ENCODE results near the gene CACNG4.

DNA sequence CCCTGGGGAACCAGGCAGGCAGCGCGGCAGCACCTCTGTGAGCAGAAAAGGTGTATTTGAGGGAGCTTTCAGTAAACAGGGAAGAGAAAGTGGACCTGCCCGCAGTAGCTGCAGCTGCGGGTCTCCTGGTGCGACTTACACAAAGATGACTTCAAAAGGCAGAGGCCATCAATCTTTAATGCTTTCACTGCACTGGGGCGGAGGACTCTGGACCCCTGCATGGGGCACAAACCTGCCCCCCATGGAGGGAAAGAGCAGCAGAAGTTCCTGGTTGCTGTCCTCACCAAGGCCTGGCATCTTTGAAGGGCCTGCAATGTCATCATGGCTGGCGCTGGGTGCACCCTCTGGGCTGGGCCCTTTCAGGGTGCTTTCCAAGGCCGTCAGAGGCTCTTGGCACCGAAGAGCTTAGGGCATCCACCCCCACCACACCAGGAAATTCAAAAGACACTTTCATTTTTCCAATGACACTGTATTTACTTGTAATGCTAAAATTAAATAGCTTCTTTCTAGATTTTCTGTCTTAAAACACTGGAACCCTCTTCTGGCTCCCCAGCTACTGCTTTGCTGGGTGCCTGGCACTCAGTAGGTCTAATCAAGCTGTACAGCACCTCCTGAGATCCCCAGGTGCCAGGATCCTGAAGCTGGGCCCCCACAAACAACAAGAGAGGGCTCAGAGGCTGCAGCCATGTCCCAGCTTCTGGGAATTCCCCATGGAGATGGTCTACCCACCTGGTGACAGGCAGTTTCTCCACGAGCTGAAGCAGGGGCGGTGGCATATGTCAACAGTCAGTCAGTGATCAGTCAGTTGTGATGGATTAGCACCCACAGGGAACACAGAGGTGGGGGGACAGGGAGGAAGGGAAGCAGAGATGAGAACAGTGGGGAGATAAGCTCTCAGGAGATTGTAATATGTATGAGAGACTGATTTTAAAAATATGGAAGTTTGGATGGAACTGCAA, 77.7 kb downstream of the CACNG4 start:
- TF ChIP-seq, protein P1, sequence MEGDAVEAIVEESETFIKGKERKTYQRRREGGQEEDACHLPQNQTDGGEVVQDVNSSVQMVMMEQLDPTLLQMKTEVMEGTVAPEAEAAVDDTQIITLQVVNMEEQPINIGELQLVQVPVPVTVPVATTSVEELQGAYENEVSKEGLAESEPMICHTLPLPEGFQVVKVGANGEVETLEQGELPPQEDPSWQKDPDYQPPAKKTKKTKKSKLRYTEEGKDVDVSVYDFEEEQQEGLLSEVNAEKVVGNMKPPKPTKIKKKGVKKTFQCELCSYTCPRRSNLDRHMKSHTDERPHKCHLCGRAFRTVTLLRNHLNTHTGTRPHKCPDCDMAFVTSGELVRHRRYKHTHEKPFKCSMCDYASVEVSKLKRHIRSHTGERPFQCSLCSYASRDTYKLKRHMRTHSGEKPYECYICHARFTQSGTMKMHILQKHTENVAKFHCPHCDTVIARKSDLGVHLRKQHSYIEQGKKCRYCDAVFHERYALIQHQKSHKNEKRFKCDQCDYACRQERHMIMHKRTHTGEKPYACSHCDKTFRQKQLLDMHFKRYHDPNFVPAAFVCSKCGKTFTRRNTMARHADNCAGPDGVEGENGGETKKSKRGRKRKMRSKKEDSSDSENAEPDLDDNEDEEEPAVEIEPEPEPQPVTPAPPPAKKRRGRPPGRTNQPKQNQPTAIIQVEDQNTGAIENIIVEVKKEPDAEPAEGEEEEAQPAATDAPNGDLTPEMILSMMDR (IDR thresholded peaks at IDR 0.05; ENCODE audit: insufficient read depth, low read depth, low read length): no peak
- TF ChIP-seq EZH2 (IDR thresholded peaks at IDR 0.05; ENCODE audit: insufficient read depth, low read length): no peak
